Activated CD4-positive, alpha-beta memory T cell treated with anti-CD3 and anti-CD28 coated beads for 36 hours (primary cell): ENCODE measurements around the gene TCP11L2. TPM values are rescaled to one million over a fixed set of nuclear protein-coding genes. Genes with fewer than 3 reads are reported as not detected.

Experiments
- CTCF ChIA-PET: fragments of 350-600 bp; sonication (Branson Sonifier 250); formaldehyde crosslinking; loops from one replicate; lab custom pipeline; 2021; ENCODE audit warnings: antibody characterized with exemption, inconsistent platforms; lab: Charles Lee
- POLR2A ChIA-PET: fragments of 350-600 bp; sonication (Branson Sonifier 250); formaldehyde crosslinking; loops from one replicate; lab custom pipeline; 2021; ENCODE audit warnings: antibody characterized with exemption; lab: Charles Lee
- DNase-seq: peaks from one replicate; pipeline ENCODE4 v3.0.0-alpha.2; 2020
- H3K27ac Mint-ChIP-seq: one replicate; pipeline ENCODE4 v1.8.0; 2021; ENCODE audit warnings: mixed read lengths
- H3K27me3 Mint-ChIP-seq: one replicate; pipeline ENCODE4 v1.8.0; 2021; ENCODE audit warnings: mixed read lengths
- H3K36me3 Mint-ChIP-seq: one replicate; pipeline ENCODE4 v1.8.0; 2021; ENCODE audit warnings: mixed read lengths
- H3K4me1 Mint-ChIP-seq: one replicate; pipeline ENCODE4 v1.8.0; 2021; ENCODE audit warnings: low read depth, mixed read lengths
- H3K4me3 Mint-ChIP-seq: one replicate; pipeline ENCODE4 v1.8.0; 2021; ENCODE audit warnings: mild to moderate bottlenecking, mixed read lengths
- H3K9me3 Mint-ChIP-seq: one replicate; pipeline ENCODE4 v1.8.0; 2021; ENCODE audit warnings: mixed read lengths
- intact Hi-C: fragments of 100-400 bp; cut with micrococcal nuclease; formaldehyde crosslinking; loops from one replicate; pipeline ENCODE4 v1.15.1; 2023
- total RNA-seq, 2 experiments: library from RNA; stranded (reverse); gene quantifications; one replicate each; pipeline ENCODE4 v1.2.3, GENCODE V29; 2021

Gene TCP11L2
- total RNA-seq, 2 experiments from 2014 or later, result 8.8 to 10.3 TPM

DNA sequence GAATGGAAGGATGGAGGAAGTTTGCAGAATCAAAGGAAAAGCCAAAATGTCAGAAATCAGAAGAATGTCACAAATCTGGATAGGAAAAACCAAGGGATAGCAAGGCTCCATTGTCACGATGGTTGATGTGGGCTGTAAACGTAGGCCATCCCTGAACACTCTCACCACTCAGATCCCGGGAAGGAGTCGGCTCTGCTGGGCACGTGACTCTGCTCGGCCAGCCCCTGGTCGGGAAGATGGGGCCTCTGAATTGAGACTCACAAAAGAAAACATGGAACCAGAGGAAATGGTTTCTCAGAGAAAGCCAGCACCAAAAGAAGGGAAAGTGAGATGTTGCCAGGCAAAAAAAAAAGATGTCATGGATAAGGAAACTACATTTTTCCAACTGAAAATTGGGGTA is 26.2 kb downstream of the TCP11L2 start:
- CTCF ChIA-PET, result no interaction called here
- Mint-ChIP-seq H3K27ac (no peak overlapping the region), H3K4me3 (no peak overlapping the region), H3K27me3 (no peaks in the 10 kb centered on the region), H3K9me3 (no peaks in the 10 kb centered on the region), H3K4me1 (peaks cover 1% of the 10 kb centered on the region), H3K36me3 (peaks cover 22% of the 10 kb centered on the region)
- POLR2A ChIA-PET, result no interaction called here
- intact Hi-C loops, result no loop called here
- DNase-seq, result no peak

GRCh38 chr12:106329231-106329982 is 26.9 kb downstream of the TCP11L2 start:
- peaks cover 16% of the 10 kb centered on the region for H3K36me3 Mint-ChIP-seq
- ChIA-PET CTCF (no interaction called here), POLR2A (no interaction called here)
- intact Hi-C loops, result no loop called here
- H3K4me1 Mint-ChIP-seq, result peaks cover 5% of the 10 kb centered on the region
- no peak for DNase-seq
- H3K4me3 Mint-ChIP-seq, result no peak overlapping the region
- H3K27me3 Mint-ChIP-seq, result no peaks in the 10 kb centered on the region
- no peak overlapping the region for H3K27ac Mint-ChIP-seq
- H3K9me3 Mint-ChIP-seq, result no peaks in the 10 kb centered on the region

GRCh38 chr12:106331599-106331998 is 29.1 kb downstream of the TCP11L2 start:
- no peak overlapping the region for H3K27ac Mint-ChIP-seq
- intact Hi-C loops, result no loop called here

GRCh38 chr12:106332536-106332935 is 30.0 kb downstream of the TCP11L2 start:
- intact Hi-C loops, result no loop called here
- ChIA-PET CTCF (interaction anchor here (1.2 to 1.3 kb wide), 2 partner anchors 24 to 50 kb away, joined by 3 to 4 read pairs; no protein-coding TSS in a partner anchor), POLR2A (no interaction called here)
- Mint-ChIP-seq H3K4me3 (no peak overlapping the region), H3K27ac (no peak overlapping the region), H3K36me3 (peaks cover 18% of the 10 kb centered on the region), H3K27me3 (no peaks in the 10 kb centered on the region), H3K9me3 (no peaks in the 10 kb centered on the region), H3K4me1 (peaks cover 5% of the 10 kb centered on the region)
- no peak for DNase-seq

More at GRCh38 chr12:106331599-106331998, 29.1 kb downstream of the TCP11L2 start:
- DNase-seq, result no peak
- Mint-ChIP-seq H3K9me3 (no peaks in the 10 kb centered on the region), H3K4me1 (peaks cover 5% of the 10 kb centered on the region), H3K27me3 (no peaks in the 10 kb centered on the region), H3K4me3 (no peak overlapping the region), H3K36me3 (peaks cover 18% of the 10 kb centered on the region)
- ChIA-PET CTCF (interaction anchor here (0.8 kb wide), 1 partner anchor 26 kb away, joined by 3 read pairs; no protein-coding TSS in a partner anchor), POLR2A (no interaction called here)

GRCh38 chr12:106333010-106333409 is 30.5 kb downstream of the TCP11L2 start:
- H3K27me3 Mint-ChIP-seq, result no peaks in the 10 kb centered on the region
- H3K27ac Mint-ChIP-seq, result no peak overlapping the region
- no peaks in the 10 kb centered on the region for H3K9me3 Mint-ChIP-seq
- H3K36me3 Mint-ChIP-seq, result peaks cover 18% of the 10 kb centered on the region
- POLR2A ChIA-PET, result no interaction called here
- peaks cover 5% of the 10 kb centered on the region for H3K4me1 Mint-ChIP-seq
- intact Hi-C loops, result no loop called here
- CTCF ChIA-PET, result interaction anchor here (1.2 to 1.3 kb wide), 2 partner anchors 24 to 50 kb away, joined by 3 to 4 read pairs; no protein-coding TSS in a partner anchor
- no peak overlapping the region for H3K4me3 Mint-ChIP-seq
- no peak for DNase-seq

- ChIA-PET CTCF (no interaction called here), POLR2A (no interaction called here)
- H3K36me3 Mint-ChIP-seq, result peaks cover 15% of the 10 kb centered on the region
- intact Hi-C loops, result no loop called here
- no peaks in the 10 kb centered on the region for H3K27me3 Mint-ChIP-seq
- no peaks in the 10 kb centered on the region for H3K9me3 Mint-ChIP-seq
- peaks cover 5% of the 10 kb centered on the region for H3K4me1 Mint-ChIP-seq
- no peak overlapping the region for H3K27ac Mint-ChIP-seq
- no peak for DNase-seq
- no peak overlapping the region for H3K4me3 Mint-ChIP-seq
Measured at GRCh38 chr12:106333756-106334155, 31.2 kb downstream of the TCP11L2 start.

- Mint-ChIP-seq H3K4me1 (peaks cover 2% of the 10 kb centered on the region), H3K9me3 (no peaks in the 10 kb centered on the region), H3K27ac (peak overlapping the region; percentile 21), H3K4me3 (no peak overlapping the region), H3K36me3 (peaks cover 12% of the 10 kb centered on the region), H3K27me3 (no peaks in the 10 kb centered on the region)
- DNase-seq, result no peak
- ChIA-PET CTCF (interaction anchor here (1.1 kb wide), 1 partner anchor 16 kb away, joined by 6 read pairs; the partner anchor contains the start of gene POLR3B), POLR2A (no interaction called here)
- intact Hi-C loops, result no loop called here
Measured at GRCh38 chr12:106341086-106341877, 38.7 kb downstream of the TCP11L2 start.

DNA sequence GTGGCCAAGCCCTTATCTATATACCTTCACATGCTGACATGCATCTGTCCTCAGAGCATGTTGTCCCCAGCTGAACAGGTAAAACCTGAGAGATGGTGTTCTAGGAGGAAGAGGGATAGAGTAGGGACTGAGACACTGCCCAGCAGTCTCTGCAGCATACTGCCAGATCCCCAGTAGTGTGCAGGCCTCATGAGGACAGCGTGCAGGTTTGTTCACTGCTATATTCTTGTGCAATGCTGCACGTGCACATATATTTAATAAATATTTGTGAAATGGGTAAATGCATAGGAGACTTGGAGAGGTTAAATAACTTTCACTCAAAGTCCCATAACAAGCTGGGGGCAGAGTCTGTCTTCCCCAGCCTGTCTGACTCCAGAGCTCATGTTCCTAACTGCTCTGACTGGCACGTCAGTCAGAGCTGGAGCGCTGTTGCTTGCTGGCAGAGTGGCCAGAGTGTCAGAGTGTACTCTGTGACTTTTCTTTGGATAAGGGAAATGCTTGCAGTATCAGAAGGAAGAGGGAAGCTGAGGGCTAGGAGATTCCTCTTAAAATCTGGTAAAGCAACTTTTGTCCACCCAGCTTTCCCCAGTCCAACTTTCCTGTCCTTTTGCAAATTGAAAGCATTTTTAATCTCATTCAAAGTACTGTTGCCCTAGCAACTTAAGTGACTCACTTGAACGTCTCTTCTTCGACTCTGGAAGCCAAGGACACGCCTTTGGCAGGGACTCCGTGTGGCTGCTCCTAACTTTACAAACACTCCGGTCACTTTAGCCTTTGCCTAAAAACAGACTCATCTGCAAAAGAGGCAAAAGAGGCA is 40.1 kb downstream of the TCP11L2 start:
- Mint-ChIP-seq H3K27me3 (no peaks in the 10 kb centered on the region), H3K4me3 (no peak overlapping the region), H3K9me3 (no peaks in the 10 kb centered on the region), H3K27ac (no peak overlapping the region), H3K4me1 (peaks cover 2% of the 10 kb centered on the region), H3K36me3 (peaks cover 18% of the 10 kb centered on the region)
- no peak for DNase-seq
- POLR2A ChIA-PET, result no interaction called here
- CTCF ChIA-PET, result interaction anchor here (1.0 kb wide), 1 partner anchor 15 kb away, joined by 4 read pairs; the partner anchor contains the start of gene POLR3B
- intact Hi-C loops, result no loop called here

DNA sequence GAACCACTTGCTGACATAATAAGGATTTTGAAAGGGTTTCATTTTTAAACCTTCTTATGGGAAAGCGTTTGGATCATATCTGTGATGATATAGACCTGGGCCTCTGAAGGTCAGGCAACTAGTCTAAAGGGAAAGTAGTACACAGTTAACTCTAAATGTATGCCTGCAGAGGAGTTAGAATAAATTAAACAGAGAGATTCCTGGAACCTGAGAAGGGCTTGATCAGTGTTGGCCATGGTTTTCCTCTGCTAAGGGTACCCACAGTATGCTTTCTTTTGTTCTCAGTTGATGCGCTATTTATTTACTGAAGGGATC is 40.6 kb downstream of the TCP11L2 start:
- DNase-seq, result no peak
- H3K27me3 Mint-ChIP-seq, result no peaks in the 10 kb centered on the region
- CTCF ChIA-PET, result interaction anchor here (1.0 kb wide), 1 partner anchor 14 kb away, joined by 4 read pairs; the partner anchor contains the start of gene POLR3B
- H3K36me3 Mint-ChIP-seq, result peaks cover 18% of the 10 kb centered on the region
- peaks cover 2% of the 10 kb centered on the region for H3K4me1 Mint-ChIP-seq
- intact Hi-C loops, result no loop called here
- no peak overlapping the region for H3K4me3 Mint-ChIP-seq
- POLR2A ChIA-PET, result no interaction called here
- no peak overlapping the region for H3K27ac Mint-ChIP-seq
- no peaks in the 10 kb centered on the region for H3K9me3 Mint-ChIP-seq

DNA sequence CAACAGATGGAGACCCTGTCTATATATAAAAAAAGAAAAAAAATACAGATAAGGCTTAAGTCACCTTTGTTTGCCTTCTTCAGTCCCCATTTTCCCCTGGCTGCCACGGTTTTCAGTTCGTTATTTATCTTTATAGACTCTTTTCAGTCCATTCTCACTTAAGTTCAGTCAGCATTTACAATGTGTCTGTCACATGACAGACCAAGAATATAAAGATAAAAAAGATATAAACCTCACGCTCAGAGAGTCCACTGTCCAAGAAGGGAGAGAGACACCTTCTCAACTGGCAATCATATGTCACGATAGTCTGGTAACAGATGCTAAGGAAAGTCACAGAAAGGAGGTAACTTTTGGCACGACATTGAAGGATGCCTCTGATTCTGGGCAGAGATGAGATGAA is 41.6 kb downstream of the TCP11L2 start:
- Mint-ChIP-seq H3K9me3 (no peaks in the 10 kb centered on the region), H3K4me1 (peaks cover 2% of the 10 kb centered on the region), H3K4me3 (no peak overlapping the region), H3K27me3 (no peaks in the 10 kb centered on the region), H3K27ac (no peak overlapping the region), H3K36me3 (peaks cover 18% of the 10 kb centered on the region)
- intact Hi-C loops, result no loop called here
- no peak for DNase-seq
- ChIA-PET CTCF (no interaction called here), POLR2A (no interaction called here)

- CTCF ChIA-PET, result interaction anchor here (1.6 kb wide), 1 partner anchor 11 kb away, joined by 9 read pairs; the partner anchor contains the start of gene POLR3B
- H3K4me1 Mint-ChIP-seq, result no peaks in the 10 kb centered on the region
- DNase-seq, result no peak
- H3K9me3 Mint-ChIP-seq, result no peaks in the 10 kb centered on the region
- H3K36me3 Mint-ChIP-seq, result peaks cover 12% of the 10 kb centered on the region
- no peak overlapping the region for H3K27ac Mint-ChIP-seq
- no peaks in the 10 kb centered on the region for H3K27me3 Mint-ChIP-seq
- POLR2A ChIA-PET, result no interaction called here
- intact Hi-C loops, result no loop called here
- no peak overlapping the region for H3K4me3 Mint-ChIP-seq
Measured at GRCh38 chr12:106345746-106346145, 43.2 kb downstream of the TCP11L2 start.
